GM18498 (cell line): ENCODE data around the gene BOLL.
A peak's percentile ranks its signal among the peaks of the same experiment; 100 is the strongest.
"Not testable (repeated sequence)": the region's sequence is repeated elsewhere in the genome, so short reads cannot be mapped to it uniquely, and the experiment has no call there.

ENCODE experiments used
- ATAC-seq: cut with Tn5 transposase; IDR thresholded peaks from one replicate; pipeline ENCODE4 v1.9.1; 2021; ENCODE audit warnings: mild to moderate bottlenecking, moderate library complexity; ENCODE audit not compliant: unreplicated experiment

BOLL gene

GRCh38 chr2:197798187-197798586, 13.1 kb upstream of the BOLL start:
- no peak for ATAC-seq

- no peak for ATAC-seq
These were observed 10.2 kb upstream of the BOLL start for GRCh38 chr2:197795277-197795676.

GRCh38 chr2:197793456-197793855, 8.3 kb upstream of the BOLL start:
- no peak for ATAC-seq

- peak; percentile 73 for ATAC-seq
These were observed 1.1 kb upstream of the BOLL start for GRCh38 chr2:197786010-197786877.

GRCh38 chr2:197782126-197782525, 3.0 kb downstream of the BOLL start:
- no peak for ATAC-seq

- no peak for ATAC-seq
These were observed 5.9 kb downstream of the BOLL start for GRCh38 chr2:197779261-197779660.

GRCh38 chr2:197777823-197778407, 7.2 kb downstream of the BOLL start:
- no peak for ATAC-seq

GRCh38 chr2:197760293-197760657, 24.8 kb downstream of the BOLL start:
- ATAC-seq: no peak

DNA sequence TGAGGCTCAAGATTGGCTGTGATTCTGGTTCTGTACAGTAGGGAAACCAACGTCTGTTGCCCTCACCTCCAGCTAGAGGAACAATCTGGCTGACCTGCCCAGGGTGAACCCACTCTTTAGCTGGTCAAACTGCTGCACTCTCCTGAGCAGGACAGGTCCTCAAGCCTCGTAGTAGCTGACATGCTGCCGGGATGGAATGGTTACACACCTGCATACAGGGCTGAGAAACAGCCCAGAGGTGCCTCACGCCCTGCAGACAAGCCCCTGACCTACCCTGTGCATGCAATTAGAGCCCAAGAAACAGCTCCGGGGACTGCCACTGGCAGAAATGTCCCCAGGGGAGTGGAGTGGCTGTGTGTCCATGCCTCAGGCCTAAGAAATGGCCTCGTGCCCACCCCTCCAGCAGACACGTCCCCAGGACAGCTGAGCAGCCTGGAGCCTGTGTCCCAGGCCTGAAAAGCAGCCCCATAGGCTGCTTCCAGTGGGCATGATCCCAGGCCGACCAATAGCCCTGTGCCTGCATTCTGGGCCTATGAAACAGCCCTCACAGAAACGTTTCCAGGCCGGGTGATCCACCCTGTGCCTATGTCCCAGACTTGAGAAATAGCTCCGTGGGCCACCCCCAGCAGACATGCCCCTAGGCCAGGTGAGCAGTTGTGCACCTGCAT, 25.4 kb downstream of the BOLL start:
- ATAC-seq: no peak

DNA sequence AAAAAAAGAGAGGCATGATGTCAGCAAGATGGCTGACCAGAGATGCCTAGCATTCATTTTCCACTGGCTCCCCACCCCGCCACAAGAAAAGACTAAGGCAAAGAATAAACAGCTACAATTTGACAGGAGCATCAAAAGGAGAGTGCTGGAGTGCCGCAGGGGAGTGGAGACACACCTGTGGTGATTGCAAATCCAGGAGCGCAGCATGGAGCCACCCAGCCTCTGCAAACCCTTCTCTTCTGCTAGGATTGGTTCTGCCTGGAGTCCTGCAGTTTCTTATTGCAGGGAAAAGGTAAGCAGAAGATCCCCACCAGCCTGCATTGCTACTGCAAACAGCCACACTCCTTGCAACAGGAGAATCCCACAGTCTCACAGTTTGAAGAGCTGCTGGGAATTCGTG, 26.1 kb downstream of the BOLL start:
- ATAC-seq: no peak

DNA sequence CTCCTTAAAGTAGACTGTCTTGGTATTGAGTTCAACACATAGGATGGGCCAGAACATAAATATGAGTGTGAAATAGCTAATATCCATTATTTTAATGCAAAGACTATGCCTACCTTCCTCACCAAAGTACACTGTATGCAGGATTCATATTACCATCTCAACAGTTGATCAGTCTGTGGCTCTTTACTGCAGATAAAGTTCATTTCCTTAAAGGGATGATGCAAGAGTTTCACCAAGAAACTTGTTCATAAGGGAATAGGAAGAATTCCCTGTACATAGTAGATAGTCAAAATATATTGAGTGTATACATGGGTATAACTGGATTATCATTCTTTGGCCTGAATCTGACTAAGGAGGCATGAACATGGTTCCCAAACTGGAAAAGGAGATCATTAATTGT, 44.9 kb downstream of the BOLL start:
- no peak for ATAC-seq

DNA sequence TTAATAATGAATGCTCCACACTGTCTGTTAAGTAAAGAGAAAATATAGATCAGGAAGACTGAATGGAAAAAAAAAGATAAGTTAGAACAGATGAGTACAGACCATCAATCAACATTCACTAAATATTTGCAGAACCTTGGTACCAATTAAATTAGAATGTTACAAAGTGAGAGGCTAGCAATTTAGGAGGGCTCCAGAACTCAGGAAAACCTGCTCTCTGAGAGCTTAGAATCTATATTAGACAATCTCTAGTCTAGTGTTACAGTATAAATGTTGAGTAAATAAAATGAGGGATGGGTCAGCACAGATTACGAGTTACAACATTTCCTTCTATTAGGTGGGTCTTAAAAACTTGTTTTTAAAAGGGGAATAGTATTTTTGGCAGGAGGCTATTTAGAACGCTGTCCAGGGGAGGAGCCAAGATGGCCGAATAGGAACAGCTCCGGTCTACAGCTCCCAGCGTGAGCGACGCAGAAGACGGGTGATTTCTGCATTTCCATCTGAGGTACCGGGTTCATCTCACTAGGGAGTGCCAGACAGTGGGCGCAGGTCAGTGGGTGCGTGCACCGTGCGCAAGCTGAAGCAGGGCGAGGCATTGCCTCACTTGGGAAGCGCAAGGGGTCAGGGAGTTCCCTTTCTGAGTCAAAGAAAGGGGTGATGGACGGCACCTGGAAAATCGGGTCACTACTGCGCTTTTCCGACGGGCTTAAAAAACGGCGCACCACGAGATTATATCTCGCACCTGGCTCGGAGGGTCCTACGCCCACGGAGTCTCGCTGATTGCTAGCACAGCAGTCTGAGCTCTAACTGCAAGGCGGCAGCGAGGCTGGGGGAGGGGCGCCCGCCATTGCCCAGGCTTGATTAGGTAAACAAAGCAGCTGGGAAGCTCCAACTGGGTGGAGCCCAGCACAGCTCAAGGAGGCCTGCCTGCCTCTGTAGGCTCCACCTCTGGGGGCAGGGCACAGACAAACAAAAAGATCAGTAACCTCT, 56.3 kb downstream of the BOLL start:
- not testable (repeated sequence) for ATAC-seq

DNA sequence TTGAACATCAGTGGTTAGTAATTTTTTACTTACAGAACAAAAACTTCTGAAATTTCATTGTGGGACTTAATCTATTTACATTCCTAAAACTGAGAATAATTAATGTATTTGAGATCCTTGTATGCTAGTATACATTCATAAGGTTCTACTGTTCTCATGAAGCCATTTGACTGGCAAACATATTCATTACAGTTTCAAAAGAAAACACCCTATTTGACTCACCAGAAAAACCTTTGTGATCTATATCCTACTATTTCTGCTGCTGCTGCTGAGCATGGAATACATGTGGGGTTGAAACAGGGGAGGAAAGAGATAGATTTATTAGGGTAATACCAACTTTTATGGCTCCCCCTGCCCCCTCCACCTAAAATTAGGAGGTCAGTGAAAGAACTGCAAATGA, 58.1 kb downstream of the BOLL start:
- ATAC-seq: no peak

DNA sequence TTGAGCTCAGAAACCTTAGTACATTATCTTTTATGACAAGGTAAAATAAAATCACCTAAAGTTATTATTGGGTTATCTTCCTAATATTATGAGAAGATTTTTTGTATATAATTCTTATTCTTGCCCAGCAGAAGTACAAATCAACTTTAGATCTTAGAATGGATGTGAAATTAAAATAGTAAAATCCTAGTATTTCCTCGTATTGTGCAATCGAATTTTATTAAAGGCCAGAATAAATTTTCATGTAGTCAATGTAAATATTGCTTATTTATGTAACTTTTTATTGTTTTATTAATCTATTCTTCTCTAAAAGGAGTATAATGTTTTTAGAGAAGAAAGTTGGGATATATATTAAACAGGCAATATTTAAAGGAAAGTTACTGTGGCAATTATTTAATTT, 67.3 kb downstream of the BOLL start:
- no peak for ATAC-seq

DNA sequence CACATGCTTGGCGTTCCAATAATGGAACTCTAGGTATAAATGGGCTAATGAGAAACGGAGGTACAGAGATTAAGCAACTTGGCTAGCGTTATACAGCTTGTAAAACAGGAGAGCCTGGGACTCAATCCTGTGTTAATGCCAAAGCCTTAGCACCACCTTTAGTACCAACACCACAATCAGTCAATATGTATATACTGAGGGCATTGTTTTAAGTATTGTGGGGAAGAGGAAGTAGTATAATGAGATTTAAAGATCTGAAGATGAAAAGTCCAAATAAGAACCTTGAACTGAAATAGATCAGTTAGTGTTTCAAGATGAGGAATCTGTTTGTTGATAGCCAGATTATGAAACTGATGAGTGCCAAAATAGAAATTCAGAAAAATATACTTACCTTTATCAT, 71.8 kb downstream of the BOLL start:
- ATAC-seq: no peak

- ATAC-seq: no peak
These were observed 73.5 kb downstream of the BOLL start for GRCh38 chr2:197711578-197711977.

DNA sequence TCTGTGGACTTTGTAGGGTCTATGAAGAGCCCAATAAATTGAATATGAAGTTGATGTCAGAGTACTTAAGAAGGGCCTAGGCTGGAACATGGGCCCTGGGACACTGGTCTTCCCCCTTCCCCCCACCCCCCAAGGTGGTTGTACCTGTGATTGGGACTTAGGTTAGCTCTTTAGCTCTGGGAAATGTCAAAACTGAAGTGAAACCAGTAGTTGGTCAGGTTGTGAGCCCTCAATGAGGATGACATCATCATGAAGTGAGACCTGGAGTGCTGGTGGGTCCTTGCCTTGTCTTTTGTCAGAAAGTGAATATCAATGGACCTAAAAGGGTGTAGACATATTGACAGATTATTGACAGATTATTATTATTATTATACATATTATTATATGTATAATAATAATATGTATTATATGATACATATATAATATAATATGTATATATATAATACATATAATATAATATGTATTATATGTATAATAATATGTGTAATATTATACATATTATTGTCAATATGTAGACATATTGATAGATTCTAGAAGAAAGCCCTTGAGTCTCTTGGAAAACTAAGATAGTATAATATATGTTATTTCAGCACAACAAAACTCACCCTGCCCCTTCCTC, 74.6 kb downstream of the BOLL start:
- peak; percentile 85 for ATAC-seq

DNA sequence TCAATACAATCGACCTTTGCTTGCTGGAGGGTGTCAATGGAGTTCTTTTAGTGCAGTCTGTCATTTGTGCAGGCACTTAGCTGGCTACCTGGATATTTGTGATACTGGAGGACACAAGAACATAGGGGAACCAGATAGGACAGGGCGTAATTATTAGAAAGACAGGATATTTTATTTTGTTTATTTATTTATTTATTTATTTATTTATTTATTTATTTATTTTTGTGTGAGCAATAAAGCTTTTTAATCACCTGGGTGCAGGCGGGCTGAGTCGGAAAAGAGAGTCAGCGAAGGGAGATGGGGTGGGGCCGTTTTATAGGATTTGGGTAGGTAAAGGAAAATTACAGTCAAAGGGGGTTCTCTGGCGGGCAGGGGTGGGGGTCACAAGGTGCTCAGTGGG, 76.0 kb downstream of the BOLL start:
- ATAC-seq: not testable (repeated sequence)

- ATAC-seq: no peak
These were observed 76.8 kb downstream of the BOLL start for GRCh38 chr2:197708331-197708730.
